SU-DHL-6 (cell line): ENCODE results near the gene DPY19L1.
"Not testable (repeated sequence)": the region's sequence is repeated elsewhere in the genome, so short reads cannot be mapped to it uniquely, and the experiment has no call there.

ENCODE experiments used
- CTCF ChIP-seq: fragments of 200-600 bp; sonication (generic); IDR thresholded peaks from one replicate; pipeline ENCODE4 v1.5.1; 2017; ENCODE audit warnings: antibody characterized with exemption, mild to moderate bottlenecking, low read length, moderate library complexity; ENCODE audit not compliant: insufficient read depth, poor library complexity, severe bottlenecking
- EZH2phosphoT487 ChIP-seq: fragments of 200-600 bp; sonication (generic), shearing (Covaris generic); conservative IDR thresholded peaks from 2 replicates; pipeline ENCODE4 v1.6.1; 2018; ENCODE audit warnings: mild to moderate bottlenecking, antibody characterized with exemption, low read length, moderate library complexity, mixed read lengths

- TF ChIP-seq CTCF, EZH2phosphoT487: not testable (repeated sequence)
Observed at GRCh38 chr7:35053488-35054175, 16.3 kb upstream of the DPY19L1 start.
